HepG2 (cell line): ENCODE measurements around the gene PID1. TPM values are rescaled to one million over a fixed set of nuclear protein-coding genes. Genes with fewer than 3 reads are reported as not detected.

Experiments
- ATAC-seq: fragments of 200-7000 bp; cut with Tn5 transposase; 3 replicates; pipeline ENCODE4 v1.9.1; 2020; ENCODE audit warnings: mild to moderate bottlenecking, moderate library complexity
- BruUV-seq: library from RNA; stranded (reverse); fragments of 400-500 nt; replicated peaks from 2 replicates; lab custom pipeline; 2021; lab: Mats Ljungman, UMichigan
- CTCF ChIA-PET: fragments of 300-600 bp; formaldehyde crosslinking; extraction: SDS; loops from one replicate; lab custom pipeline; 2021; ENCODE audit warnings: low total read pairs, inconsistent platforms, low intra/inter-chr PET ratio; lab: Yijun Ruan, JAX
- POLR2A ChIA-PET: fragments of 350-600 bp; sonication (Branson Sonifier 250); formaldehyde crosslinking; loops from one replicate; lab custom pipeline; 2020; ENCODE audit warnings: antibody characterized with exemption, inconsistent platforms; lab: Yijun Ruan, JAX
- DNase-seq: peaks from one replicate; pipeline ENCODE4 v3.0.0-alpha.2; 2015; ENCODE audit warnings: low spot score
- FAIRE-seq: peaks from 3 replicates; lab custom pipeline; 2011; peaks lifted over from hg19 to GRCh38; lab: Jason Lieb, UNC
- H2AFZ ChIP-seq: one replicate; pipeline ENCODE4 v1.6.1; 2011; ENCODE audit warnings: low read length, inconsistent platforms
- H3K27ac ChIP-seq: fragments of 300-600 bp; 3 replicates; pipeline ENCODE4 v1.8.0; 2011; ENCODE audit warnings: mixed run types, mild to moderate bottlenecking, mixed read lengths, low read length, inconsistent platforms; ENCODE audit not compliant: insufficient read depth; ENCODE audit errors: extremely low read length
- H3K27me3 ChIP-seq, 2 experiments: fragments of 200-600 bp in 1 of 2; 2 replicates in 1 of 2; 3 replicates in 1 of 2; pipeline versions ENCODE4 v1.6.0 to v1.8.0; 2011; ENCODE audit warnings: low read length in 2 of 2, mild to moderate bottlenecking in 2 of 2, moderate library complexity in 2 of 2, inconsistent platforms in 1 of 2; ENCODE audit not compliant: insufficient read depth in 2 of 2, control insufficient read depth in 1 of 2
- H3K36me3 ChIP-seq, 2 experiments: fragments of 200-600 bp in 1 of 2; replicated peaks in 1 of 2; 2 replicates in 1 of 2; 3 replicates in 1 of 2; pipeline versions ENCODE4 v1.5.1 to v1.8.0; 2011; ENCODE audit warnings: low read length in 2 of 2, inconsistent platforms in 1 of 2; ENCODE audit not compliant: insufficient read depth in 2 of 2, control insufficient read depth in 1 of 2
- H3K4me1 ChIP-seq: 2 replicates; pipeline ENCODE4 v1.5.1; 2012; ENCODE audit warnings: low read length, inconsistent platforms; ENCODE audit not compliant: insufficient read depth
- H3K4me2 ChIP-seq: 2 replicates; pipeline ENCODE4 v1.6.0; 2011; ENCODE audit warnings: low read depth, low read length, inconsistent platforms
- H3K4me3 ChIP-seq, 3 experiments: fragments of 200-600 bp in 1 of 3; sonication (generic), shearing (Covaris generic) in 1 of 3; replicated peaks in 1 of 3; 2 replicates each; pipeline ENCODE4 v1.5.1; 2011 to 2016; ENCODE audit warnings: low read length in 3 of 3, inconsistent platforms in 2 of 3, low read depth in 2 of 3, mild to moderate bottlenecking in 2 of 3, control low read depth in 1 of 3, mixed read lengths in 1 of 3; ENCODE audit not compliant: insufficient read depth in 1 of 3
- H3K79me2 ChIP-seq: one replicate; pipeline ENCODE4 v1.6.1; 2011; ENCODE audit warnings: low read length, inconsistent platforms; ENCODE audit not compliant: insufficient read depth
- H3K9ac ChIP-seq: 2 replicates; pipeline ENCODE4 v1.6.0; 2011; ENCODE audit warnings: mild to moderate bottlenecking, low read depth, low read length, inconsistent platforms; ENCODE audit not compliant: insufficient read depth
- H3K9me3 ChIP-seq: 2 replicates; pipeline ENCODE4 v1.5.1; 2012; ENCODE audit warnings: mild to moderate bottlenecking, low read length
- H4K20me1 ChIP-seq: 2 replicates; pipeline ENCODE4 v1.6.0; 2011; ENCODE audit warnings: inconsistent platforms, mild to moderate bottlenecking, low read length, moderate library complexity; ENCODE audit not compliant: insufficient read depth
- ADNP ChIP-seq: sonication (generic); formaldehyde crosslinking; IDR thresholded peaks from 2 replicates; pipeline ENCODE4 v1.4.0; 2020; ENCODE audit warnings: missing genetic modification reagents
- ARHGAP35 ChIP-seq: sonication (generic); formaldehyde crosslinking; IDR thresholded peaks from 2 replicates; pipeline ENCODE4 v1.9.0; 2022; ENCODE audit warnings: mild to moderate bottlenecking, inconsistent platforms, moderate library complexity, missing genetic modification reagents, borderline replicate concordance
- ETV5 ChIP-seq: IDR thresholded peaks from 2 replicates; pipeline ENCODE4 v1.6.1; 2018; ENCODE audit warnings: missing biosample characterization, missing genetic modification reagents, inconsistent platforms, borderline replicate concordance
- FOXP4 ChIP-seq: sonication (generic); formaldehyde crosslinking; IDR thresholded peaks from 2 replicates; pipeline ENCODE4 v1.4.0; 2020; ENCODE audit warnings: missing genetic modification reagents
- GMEB1 ChIP-seq: sonication (generic); formaldehyde crosslinking; IDR thresholded peaks from 2 replicates; pipeline ENCODE4 v1.5.1; 2020; ENCODE audit warnings: missing genetic modification reagents, mild to moderate bottlenecking, borderline replicate concordance
- NFKBIZ ChIP-seq: IDR thresholded peaks from 2 replicates; pipeline ENCODE4 v1.6.1; 2018; ENCODE audit warnings: missing genetic modification reagents, missing compliant biosample characterization
- NONO ChIP-seq, 2 experiments: fragments of 450-650 bp in 1 of 2; sonication (generic) in 1 of 2; formaldehyde crosslinking in 1 of 2; IDR thresholded peaks in 1 of 2; conservative IDR thresholded peaks in 1 of 2; 2 replicates each; pipeline versions ENCODE4 v1.6.1 to v1.8.0; 2017 to 2022; ENCODE audit warnings: mild to moderate bottlenecking in 1 of 2, missing genetic modification reagents in 1 of 2, moderate library complexity in 1 of 2
- RARG ChIP-seq: sonication (generic); formaldehyde crosslinking; IDR thresholded peaks from 2 replicates; pipeline ENCODE4 v1.4.0; 2020; ENCODE audit warnings: low read depth, mild to moderate bottlenecking, missing genetic modification reagents
- ZNF577 ChIP-seq: sonication (generic); formaldehyde crosslinking; IDR thresholded peaks from 2 replicates; pipeline ENCODE4 v1.4.0; 2020; ENCODE audit warnings: mild to moderate bottlenecking, low read depth, missing genetic modification reagents, borderline replicate concordance
- ZNF607 ChIP-seq: sonication (generic); formaldehyde crosslinking; IDR thresholded peaks from 2 replicates; pipeline ENCODE4 v1.5.1; 2020; ENCODE audit warnings: missing genetic modification reagents, mild to moderate bottlenecking, borderline replicate concordance
- WGBS: methylation state at CpG from one replicate; pipeline ENCODE4 v1.1.6; 2017; ENCODE audit warnings: low lambda C conversion rate; 5-methylcytosine and 5-hydroxymethylcytosine counted together
- in situ Hi-C: cut with HindIII; loops from 2 replicates; pipeline ENCODE4 v1.10.0; 2017; ENCODE audit warnings: low pct_unique_long_range_greater_than_20kb; ENCODE audit not compliant: extremely low pct_ligation_motif_present
- intact Hi-C: fragments of 100-400 bp; cut with micrococcal nuclease; formaldehyde crosslinking; loops from one replicate; pipeline ENCODE4 v1.10.0; 2022; ENCODE audit not compliant: unreplicated experiment
- polyA plus RNA-seq, 8 experiments: library from polyadenylated mRNA; depleted of rRNA in 3 of 8; stranded (reverse) in 7 of 8; unstranded in 1 of 8; fragments of >200 nt; fragmentation: Illumina TruSeq in 4 of 8; extraction: Trizol in 4 of 8; gene quantifications; 2 replicates each; pipeline versions ENCODE4 v1.2.1 to v1.2.3, GENCODE V29; 2011 to 2016; ENCODE audit warnings: low read depth in 4 of 8, missing spikeins in 1 of 8, mixed read lengths in 1 of 8; ENCODE audit not compliant: insufficient read depth in 1 of 8
- total RNA-seq, 5 experiments: library from RNA; depleted of rRNA; stranded (reverse); fragments of >200 nt; fragmentation: Illumina TruSeq; extraction: Trizol; gene quantifications; 2 replicates each; pipeline ENCODE4 v1.2.3, GENCODE V29; 2016; ENCODE audit warnings: low read depth in 1 of 5

PID1 gene
- total and polyA plus RNA-seq, 2 of the 13 experiments (the other 11 are each of a cell fraction or from before 2014, with no cell fraction given) = 0.15 to 0.18 TPM

GRCh38 chr2:229180658-229181057 lies 90.4 kb downstream of the PID1 start:
- intact Hi-C loops (no loop called here), in situ Hi-C loops (no loop called here)
- CTCF ChIA-PET = no interaction called here
- H4K20me1 ChIP-seq = no peaks in the 10 kb centered on the region
- POLR2A ChIA-PET = no interaction called here
- no peaks in the 10 kb centered on the region for H3K79me2 ChIP-seq
- no peaks in the 10 kb centered on the region for H3K4me1 ChIP-seq
- no peak overlapping the region for H3K9ac ChIP-seq
- TF ChIP-seq ADNP (CRISPR knock-in tag) (no peak), NONO (IDR thresholded peaks at IDR 0.05) (no peak), NONO (CRISPR knock-in tag; conservative IDR thresholded peaks at IDR 0.05) (no peak), NFKBIZ (CRISPR knock-in tag) (no peak), ETV5 (CRISPR knock-in tag) (no peak), ZNF577 (CRISPR knock-in tag) (no peak), FOXP4 (no peak), ARHGAP35 (no peak), RARG (CRISPR knock-in tag) (no peak), ZNF607 (CRISPR knock-in tag) (no peak), GMEB1 (CRISPR knock-in tag) (no peak)
- no peaks in the 10 kb centered on the region for H3K36me3 ChIP-seq
- ATAC-seq = no peak
- H3K4me3 ChIP-seq = no peak overlapping the region
- peaks cover 84% of the 10 kb centered on the region for H3K9me3 ChIP-seq
- 90% methylated on average over 26 of the region's 26 CpGs for WGBS
- H3K4me2 ChIP-seq = no peak overlapping the region
- H3K27me3 ChIP-seq = no peaks in the 10 kb centered on the region
- H2AFZ ChIP-seq = no peak overlapping the region
- DNase-seq = no peak
- no peak for FAIRE-seq
- BruUV-seq = no TSS peak
- no peak overlapping the region for H3K27ac ChIP-seq
